GM19035 (cell line): Measurements from ENCODE around the gene CSTPP1.
A peak's percentile ranks its signal among the peaks of the same experiment; 100 is the strongest.

Experiments
- ATAC-seq: cut with Tn5 transposase; IDR thresholded peaks from one replicate; pipeline ENCODE4 v1.9.1; 2021; ENCODE audit not compliant: unreplicated experiment

Gene CSTPP1

DNA sequence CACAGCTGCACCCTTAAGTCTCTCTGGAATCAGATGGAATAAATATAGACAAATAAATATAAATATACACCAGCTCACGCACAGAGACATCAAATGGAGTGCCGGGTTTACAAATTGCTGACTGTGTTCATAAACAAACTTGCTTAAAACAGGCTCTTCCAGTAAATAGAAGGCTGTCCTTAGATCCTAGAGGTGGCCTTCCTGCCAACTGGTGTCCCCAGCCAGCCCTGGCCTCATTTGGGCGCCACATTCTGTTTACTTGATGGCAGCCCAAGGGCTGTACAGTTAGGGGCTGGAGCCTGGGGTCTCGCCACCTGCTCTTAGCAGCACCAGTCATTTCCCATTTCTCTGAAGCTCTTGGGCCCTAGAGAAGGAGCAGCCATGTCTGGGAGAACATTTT, 219.3 kb downstream of the CSTPP1 start:
- ATAC-seq, result no peak

DNA sequence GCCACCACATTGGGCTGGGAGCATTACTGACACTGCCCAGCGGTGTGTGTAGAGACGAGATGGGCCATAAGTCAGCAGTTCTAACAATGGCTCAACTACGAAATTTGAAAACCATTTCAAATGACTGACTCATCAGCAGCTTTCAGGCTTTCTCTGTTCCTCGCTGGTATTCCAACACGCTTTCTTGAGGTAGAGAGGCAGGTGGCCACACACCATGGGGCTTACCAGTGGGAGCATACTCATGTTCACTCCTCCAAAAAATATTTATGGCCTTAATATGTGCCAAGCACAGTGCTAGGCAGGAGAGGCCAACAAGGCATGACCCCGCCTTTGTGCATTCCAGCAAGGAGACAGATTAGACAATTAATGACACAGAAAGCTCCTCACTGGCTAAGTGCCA, 219.8 kb downstream of the CSTPP1 start:
- ATAC-seq, result no peak

DNA sequence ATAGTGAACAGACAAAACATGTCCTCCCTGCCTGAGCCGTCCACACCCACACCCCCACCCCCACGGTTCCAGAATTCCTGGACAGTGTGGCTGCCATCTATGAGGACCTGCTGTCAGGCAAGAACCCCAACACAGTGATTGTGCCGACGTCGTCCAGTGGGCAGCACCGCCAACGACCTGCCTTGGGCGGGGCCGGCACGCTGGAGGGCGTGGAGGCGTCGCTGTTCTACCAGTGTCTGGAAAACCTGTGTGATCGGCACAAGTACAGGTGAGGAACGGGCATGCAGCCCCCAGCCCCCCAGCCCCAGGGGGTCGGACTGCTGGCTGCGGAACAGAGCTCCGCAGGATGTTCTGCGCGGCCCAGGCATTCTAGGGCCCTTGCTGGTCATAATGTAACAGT, 220.4 kb downstream of the CSTPP1 start:
- ATAC-seq, result no peak

DNA sequence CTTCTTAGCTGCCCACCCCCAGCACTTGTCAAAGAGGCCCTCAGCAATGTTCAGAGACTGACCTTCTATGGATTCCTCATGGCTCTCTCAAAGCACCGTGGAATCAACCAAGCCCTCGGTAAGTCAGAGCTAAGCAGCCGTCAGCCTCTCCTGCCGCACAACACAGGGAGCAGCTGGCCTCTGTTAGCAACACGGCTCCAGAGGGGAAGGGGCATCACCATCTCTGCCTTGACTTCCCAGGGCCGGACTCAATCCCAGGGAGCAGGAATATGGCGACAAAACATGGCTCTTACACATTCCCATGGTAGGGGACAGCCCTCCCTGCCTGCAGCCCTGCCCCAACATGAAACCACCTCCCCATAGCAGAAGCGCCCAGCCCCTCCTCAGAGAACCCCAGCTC, 221.2 kb downstream of the CSTPP1 start:
- ATAC-seq, result no peak

DNA sequence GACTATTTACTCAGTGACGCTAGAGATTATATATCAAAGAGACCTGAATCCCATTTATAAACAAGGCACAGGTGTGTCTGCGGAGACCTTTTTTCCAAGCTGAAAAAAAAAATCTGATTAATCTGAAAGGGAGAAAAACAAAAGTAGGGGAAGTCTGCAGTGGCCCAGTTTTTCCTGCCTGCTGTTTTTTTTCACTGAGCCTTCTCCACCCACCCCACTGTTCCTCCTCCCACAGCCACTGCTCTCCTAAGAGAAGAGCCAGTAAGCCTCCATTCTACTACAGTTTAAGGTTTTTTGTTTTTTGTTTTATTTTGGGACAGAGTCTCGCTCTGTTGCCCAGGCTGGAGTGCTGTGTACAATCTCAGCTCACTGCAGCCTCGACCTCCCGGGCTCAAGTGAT, 221.7 kb downstream of the CSTPP1 start:
- no peak for ATAC-seq

DNA sequence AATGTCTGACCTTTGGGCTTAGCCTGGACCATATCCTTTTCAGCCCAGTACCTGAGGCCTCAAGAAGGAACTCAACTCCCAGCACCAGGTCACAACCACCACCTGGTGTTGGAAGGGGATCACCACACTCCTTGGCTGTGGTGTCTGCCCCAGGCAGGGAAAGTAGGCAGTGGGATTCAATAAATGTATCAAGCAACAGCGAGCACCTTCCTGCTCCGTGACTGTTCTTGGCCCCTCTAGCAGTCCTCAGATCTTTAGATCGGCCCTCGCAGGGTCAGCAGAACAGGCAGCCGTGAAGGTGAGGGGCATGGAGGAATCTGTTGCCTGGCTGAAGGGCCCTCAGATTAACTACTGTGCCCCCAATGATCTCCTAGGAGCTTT, 224.2 kb downstream of the CSTPP1 start:
- ATAC-seq, result peak; percentile 8

DNA sequence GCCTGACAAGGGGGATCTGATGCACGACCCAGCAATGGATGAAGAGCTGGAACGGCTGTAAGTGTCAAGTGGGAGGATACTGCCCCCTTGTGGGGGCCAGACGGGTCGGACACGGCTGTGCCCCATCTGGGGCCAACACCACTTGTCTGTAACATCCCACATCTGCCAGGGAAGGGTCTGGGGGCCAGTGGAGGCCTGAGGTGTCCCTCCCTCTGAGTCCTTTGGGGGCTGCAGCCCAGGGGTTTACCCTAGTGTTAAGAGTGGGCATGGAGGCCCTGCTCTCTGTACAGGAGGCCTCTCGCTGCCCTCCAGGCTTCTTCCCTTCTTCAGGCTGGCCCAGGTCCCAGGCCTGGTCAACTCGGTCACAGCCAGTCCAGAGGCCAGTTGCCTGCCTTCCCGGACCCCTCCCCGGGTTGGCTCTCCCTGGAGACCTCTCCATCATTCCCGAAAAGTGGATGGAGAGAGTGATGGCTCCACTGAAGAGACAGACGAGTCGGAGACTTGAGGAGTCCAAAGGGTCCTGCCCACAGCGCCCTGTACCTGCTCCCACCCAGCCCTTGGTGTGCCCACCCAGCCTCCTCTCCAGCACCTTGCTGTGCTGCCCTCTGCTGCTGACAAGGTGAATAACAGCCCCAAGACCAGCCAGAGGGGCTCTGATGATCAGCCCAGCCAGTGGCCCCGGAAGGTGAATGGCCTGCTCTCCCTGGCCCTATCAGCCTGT, 224.7 kb downstream of the CSTPP1 start:
- ATAC-seq, result peak; percentile 47

DNA sequence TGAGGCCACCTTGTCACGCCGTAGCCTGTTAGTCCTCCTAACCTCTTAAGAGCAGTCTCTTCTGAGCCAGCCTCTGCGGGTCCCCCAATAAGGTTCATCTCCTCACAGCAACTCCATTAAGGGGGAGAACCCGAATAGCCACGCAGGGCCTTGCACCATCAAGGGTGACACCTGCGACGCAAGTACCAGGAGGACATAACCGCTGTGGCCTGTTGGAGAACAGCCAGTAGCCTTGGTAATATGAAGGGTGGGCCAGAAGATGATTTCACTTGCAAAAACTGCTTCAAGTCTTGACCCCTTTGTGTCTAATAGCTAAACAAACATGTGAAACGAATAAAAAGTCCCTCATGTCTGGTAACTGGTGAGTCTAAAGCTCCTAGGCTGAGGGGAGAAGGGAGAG, 225.3 kb downstream of the CSTPP1 start:
- no peak for ATAC-seq

DNA sequence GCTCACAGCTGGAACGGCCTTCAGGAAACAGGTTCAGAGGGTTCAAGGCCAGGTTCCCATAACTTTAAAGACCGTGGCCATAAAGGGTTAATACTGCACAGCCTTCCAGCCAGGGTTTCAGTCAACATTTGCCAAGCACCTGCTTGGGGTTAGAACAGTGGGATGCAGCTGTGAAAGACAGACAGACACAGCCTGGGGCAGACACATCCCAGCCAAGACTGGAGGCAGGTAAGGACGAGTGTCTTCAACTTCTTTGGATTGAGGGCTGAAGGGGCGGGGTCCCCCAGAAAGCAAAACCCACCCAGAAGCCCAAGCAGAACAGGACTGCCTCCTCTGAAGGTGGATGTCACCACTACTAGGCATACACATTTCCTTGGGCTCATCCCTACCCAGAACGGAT, 225.9 kb downstream of the CSTPP1 start:
- no peak for ATAC-seq

DNA sequence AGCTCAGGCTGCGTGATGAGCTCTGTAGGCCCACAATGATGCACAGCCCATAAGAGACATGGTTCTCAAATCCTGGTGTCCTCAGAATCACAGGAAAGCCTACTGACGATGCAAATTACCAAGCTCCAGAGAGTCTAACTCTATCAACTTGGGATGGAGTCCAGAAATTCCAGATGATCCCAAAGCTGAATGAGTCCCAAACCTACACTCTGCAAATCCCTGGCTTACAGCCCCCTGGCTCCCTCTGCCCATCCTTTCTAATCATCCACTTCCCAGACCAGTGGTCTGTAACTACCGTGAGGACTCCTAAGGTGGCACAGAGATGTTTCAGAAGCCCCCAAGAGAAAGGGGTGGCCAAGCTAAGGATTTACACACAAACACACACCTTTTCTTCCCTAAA, 226.6 kb downstream of the CSTPP1 start:
- no peak for ATAC-seq

DNA sequence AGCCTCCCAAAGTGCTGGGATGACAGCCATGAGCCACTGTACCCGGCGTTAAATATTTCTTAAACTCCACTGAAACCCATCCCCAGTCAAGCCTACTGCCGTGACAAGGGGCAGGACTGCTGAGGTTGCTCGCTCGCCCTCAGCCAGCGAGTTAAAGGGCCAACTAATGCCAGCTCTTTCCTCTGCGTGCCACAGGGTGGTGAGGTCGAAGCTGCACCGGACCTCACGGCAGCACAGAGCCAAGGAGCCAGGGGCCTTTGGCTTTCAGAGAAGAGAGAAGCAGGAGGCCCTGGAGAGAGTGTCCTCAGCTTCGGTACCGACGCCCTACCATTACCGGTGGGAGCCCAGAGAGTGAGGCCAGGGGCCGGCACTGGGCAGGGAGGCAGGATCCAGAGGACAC, 227.3 kb downstream of the CSTPP1 start:
- ATAC-seq, result no peak

DNA sequence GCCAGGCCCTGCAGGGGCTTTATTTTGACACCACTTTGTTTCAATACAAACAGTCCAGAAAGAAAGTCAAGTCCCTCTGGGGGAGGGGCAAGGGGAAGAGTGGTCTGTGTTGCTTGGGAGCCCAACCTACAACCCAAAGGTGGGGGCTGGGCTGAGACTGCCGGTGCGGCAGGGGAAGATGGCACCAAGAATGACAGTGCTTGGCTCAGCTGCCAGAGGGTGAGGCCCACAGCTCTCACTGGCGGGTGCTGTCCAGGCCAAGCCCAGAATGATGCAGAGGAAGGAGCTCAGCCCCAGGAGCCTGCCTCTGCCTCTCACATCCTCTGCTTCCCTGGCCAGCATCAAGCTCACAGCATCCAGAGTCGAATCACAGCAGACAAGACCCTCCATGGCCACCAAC, 227.8 kb downstream of the CSTPP1 start:
- ATAC-seq, result no peak

DNA sequence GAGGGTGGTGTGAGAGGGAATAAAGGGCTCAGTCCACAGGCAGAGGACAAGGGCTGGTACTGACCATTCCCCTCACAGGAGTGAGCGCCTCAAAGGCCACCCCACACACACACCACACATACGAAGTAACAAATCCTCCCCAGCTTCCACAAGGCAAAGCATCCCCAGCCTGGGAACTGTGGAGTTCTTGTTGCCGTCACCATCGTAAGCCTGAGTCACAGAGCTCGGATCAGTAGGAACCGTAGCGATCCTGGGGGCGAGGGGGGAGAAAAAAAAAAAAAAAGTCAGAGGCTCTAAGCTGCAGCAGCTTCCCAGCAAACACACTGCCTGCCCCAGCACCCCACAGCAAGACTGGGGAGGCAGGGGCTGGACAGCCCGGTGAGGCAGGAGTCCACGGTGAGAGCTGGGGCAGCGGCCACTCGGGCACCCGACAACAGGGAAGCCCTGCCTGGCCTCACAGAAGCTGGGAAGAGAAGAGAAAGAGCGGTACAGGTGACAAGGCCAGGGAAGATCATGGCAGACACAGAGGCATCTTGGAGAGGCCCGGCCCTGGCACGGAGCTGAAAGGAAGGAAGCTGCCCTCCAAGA, 228.8 kb downstream of the CSTPP1 start:
- ATAC-seq, result no peak

DNA sequence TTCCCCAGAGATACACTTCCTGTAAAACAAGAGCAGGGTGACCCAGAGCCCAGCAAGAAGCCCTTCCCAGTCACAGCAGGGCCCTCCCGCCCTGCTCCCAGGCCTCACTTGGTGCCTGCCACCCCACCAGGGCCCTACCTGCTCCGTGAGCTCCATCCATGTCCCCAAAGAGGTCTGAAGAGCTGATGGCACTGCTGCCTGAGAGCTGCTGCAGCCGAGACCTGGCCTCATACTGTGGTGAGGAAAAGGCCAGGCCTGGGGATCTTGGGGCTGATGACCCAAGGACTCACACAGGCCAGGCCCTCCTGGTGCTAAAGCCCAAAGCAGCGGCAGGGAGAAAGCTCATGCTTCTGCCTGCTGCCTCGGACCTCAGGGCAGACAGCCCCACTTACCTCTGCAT, 229.8 kb downstream of the CSTPP1 start:
- ATAC-seq, result no peak

DNA sequence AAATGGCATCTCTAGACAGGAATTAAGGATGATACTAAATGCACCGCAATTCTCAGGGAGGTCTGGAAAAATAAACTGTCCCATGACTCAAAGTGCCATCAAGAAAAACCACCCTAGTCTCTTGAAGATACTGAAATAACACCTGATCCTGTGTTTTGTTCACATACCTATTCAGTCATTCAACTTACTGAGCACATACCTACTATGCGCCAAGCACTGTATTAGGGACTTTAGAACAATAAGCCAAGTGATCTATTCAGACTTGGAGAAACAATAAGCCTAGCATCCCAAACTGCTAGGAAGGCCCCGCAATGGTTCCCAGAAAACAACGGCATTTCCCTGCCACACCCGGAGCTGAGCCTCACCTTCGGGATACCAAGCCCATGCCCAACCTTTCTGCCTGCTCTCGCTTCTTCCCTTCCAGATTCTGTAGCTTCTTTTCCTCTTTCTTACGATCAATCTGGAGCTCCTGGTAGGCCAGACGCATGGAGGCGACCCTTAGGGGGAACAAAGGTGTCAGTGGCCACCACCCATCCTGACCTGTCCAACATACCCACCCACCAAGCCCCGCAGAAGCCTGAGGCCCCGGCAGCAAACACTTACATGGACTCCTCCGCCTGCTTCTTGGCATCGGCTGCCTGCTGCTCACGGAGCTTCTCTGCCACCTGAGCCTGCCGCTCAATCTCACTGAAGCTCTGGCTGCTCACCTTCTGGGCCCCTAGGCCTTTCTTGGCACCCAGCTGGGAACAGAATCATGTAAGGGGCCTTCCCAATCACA, 234.7 kb downstream of the CSTPP1 start:
- ATAC-seq, result no peak

DNA sequence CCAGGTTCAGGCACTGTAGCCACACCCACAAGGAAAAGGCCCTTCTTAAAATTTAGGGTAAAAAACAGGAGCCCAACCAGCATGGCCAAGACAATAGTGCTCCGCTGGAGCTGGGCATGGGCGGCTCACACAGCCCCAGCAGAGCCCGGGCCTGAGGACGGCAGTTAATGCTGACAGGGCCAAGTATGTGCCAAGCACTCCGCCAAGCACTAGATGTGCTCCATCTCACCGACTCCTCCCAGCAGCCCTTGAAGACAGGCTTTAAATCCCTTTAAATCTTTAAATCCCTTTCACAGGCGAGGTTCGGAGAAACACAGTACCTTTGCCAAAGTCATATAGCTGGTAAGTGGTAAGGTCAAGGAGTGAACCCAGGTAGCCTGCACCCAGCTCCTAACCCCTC, 235.3 kb downstream of the CSTPP1 start:
- no peak for ATAC-seq

DNA sequence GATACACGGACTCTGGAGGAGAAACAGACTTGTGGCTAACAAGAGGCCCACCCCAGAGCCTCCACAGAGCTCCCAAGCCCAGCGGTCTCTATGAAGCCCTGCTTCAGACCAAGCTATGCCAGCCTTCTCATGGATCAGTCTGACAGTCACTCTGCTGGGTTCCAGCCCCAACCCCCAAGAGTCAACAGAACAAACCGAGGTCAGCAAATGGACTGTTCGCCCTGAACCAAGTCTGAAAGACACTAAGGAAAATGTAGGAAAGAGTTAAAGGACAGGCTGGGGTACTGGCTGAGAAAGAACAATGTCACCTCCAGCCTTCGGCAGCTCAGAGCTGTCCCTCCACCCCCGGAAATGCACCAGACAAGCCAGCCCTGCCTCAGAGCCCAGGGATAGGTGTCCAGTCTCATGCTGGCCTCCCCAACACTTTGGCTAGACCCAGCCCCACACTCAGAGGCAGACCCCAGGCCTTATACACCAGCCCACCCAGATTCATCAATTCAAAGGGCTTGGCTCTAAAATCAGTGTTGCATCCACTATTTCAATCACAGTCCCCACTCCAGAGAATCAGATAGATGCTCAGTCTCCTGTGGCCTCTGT, 236.3 kb downstream of the CSTPP1 start:
- no peak for ATAC-seq

DNA sequence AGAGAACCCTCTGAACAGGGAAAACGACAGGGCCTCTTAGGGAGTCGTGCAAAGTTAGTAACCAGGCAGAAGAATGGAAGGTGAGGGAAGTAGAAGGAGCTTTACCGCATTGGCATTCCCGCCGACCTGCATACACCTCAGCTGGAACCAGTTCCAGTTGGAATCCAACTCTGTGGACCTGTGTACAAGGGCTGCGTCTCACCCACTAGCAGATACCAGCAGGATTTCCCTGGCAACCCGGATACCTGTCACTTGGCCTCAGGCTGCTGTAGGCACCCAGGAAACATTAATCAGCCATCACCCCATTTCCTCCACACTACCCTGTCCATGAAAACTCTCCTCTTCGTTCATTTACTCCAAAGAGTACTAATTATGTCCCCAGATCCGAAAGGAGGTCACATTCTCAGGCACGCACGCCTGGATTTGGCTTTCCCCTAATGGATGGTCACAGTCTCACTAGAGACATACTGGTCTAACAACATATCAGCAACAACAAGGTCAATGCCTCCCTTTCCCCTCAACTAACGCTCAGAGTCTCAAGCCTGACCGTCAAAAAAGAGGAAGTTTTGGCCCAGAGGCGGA, 239.3 kb downstream of the CSTPP1 start:
- no peak for ATAC-seq

DNA sequence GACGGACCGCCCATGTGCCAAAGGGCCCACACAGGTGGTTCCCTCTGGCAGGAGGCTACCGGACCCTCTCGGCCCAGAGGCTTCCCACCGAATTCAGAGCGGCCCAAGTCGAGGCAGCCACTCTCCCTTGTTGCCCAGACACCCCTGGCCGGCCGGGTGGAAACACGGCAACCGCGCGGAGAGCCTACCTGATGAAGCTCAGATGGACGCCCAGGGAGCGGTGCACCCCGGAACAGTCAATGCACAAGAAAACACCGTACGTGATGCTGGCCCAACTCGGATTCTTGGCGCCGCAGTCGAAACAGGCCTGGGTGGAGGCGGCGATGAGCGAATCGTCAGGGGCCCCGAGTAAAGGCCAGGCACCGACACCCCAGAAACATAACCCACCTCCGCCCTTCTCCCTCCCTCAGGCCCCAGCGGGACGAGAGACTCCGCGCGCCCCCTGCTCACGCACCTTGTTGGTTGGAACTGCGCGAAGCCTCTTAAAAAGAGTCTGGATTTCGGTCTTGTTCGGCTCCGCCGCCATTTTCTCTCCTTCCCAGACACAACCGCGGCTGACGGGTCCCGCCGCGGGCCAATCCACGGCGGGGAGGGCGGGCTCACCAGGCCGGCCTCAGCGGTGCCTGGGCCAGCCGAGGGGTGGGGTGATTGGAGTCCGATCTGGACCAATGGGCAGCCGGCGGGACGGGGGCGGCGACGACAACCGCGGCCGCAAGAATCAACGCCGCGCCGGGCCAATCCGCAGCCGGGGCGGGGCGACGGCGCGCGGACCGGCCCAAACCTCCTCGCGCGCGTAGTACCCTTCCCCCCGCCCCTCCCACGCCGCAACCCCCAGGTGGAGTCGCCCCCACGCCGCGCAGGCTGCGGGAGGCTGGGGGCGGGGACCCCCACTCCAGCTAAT, 240.0 kb downstream of the CSTPP1 start, which contains the start of gene ARFGAP2:
Gene ARFGAP2, minus strand, starts transcription at position 552 of the 901 bp plus-strand sequence. Its CDS starts 26 bp downstream, at position 526.
- peak; percentile 90 for ATAC-seq

DNA sequence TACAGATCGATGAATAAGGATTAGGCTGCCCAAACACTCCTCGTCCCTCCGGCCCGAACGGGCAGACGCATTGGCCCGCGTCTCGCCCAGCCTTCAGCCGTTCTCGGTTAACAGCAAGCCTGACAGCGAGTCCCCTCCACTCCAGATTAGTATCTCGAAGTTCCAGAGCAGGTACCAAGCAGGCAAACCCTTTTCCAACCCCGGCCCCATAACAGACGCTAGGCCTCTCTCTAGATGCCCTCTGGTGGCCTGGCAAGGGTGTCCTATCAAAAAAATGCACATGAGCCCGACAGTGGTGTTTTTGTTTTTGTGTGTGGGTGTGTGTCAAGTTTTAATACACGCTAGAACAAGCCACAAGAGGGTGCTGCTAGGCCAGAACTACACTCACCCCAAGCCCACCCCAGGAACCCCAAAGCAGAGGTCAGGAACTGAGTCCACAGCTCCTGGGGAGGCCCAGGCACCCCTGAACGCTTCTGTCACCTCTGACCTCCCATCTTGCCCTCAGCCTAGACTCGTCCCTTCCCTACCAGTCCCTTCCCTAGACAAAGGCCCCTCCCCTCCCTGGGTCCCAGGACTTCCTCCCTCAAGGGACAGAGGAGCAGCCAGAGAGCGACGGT, 240.8 kb downstream of the CSTPP1 start:
- peak; percentile 51 for ATAC-seq
